Measurements from ENCODE around the gene SLC39A7.

The SLC39A7 gene

GRCh38 chr6:33243476-33243875 is 42.8 kb downstream of the SLC39A7 start:
- DNase-seq = no peak

GRCh38 chr6:33247977-33248642 is 47.4 kb downstream of the SLC39A7 start:
- peak; percentile 96 for DNase-seq

- no peak for DNase-seq
These were observed 47.9 kb downstream of the SLC39A7 start for GRCh38 chr6:33248643-33248931.

GRCh38 chr6:33248932-33249731 is 48.5 kb downstream of the SLC39A7 start:
- DNase-seq = peak; percentile 85

GRCh38 chr6:33249732-33250630 is 49.3 kb downstream of the SLC39A7 start:
- DNase-seq = no peak

GRCh38 chr6:33250731-33251130 is 50.1 kb downstream of the SLC39A7 start:
- no peak for DNase-seq

- DNase-seq = no peak
These were observed 50.8 kb downstream of the SLC39A7 start for GRCh38 chr6:33251395-33252012.

GRCh38 chr6:33252759-33253158 is 52.1 kb downstream of the SLC39A7 start:
- DNase-seq = no peak
